ENCODE results near the gene GALNT17.

Gene GALNT17

DNA sequence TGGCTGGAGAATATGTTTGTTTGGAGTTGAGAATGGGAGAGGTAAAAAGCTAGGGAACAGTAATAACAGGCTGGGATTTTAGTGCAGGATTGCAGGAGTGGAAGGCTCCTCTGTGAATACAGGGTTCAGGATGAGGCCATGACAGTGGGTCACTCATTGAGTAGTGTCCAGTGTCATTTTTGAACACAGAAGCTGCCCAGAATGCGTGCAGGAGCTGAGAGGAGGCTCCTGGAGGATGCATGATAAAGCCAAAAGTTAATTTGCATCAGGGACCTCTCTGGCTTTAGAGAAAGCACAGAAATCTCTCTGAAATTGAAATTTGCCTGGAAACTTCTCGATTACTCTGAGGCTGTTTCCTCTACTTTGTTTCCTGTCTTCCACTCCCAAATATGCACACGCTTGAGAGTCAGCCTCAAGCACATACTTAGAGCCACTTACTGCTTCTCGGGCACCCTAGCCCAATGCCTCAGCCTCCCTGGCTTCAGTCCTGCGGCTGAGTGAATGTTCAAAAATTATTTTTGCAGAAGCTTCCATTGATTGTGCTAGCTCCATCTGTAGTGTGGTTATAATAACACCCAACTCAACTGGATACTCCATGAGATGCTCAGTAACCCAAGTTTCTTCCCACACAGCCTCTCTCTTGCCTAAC is 1.8 kb upstream of the GALNT17 start:
- TF ChIP-seq, protein P1, sequence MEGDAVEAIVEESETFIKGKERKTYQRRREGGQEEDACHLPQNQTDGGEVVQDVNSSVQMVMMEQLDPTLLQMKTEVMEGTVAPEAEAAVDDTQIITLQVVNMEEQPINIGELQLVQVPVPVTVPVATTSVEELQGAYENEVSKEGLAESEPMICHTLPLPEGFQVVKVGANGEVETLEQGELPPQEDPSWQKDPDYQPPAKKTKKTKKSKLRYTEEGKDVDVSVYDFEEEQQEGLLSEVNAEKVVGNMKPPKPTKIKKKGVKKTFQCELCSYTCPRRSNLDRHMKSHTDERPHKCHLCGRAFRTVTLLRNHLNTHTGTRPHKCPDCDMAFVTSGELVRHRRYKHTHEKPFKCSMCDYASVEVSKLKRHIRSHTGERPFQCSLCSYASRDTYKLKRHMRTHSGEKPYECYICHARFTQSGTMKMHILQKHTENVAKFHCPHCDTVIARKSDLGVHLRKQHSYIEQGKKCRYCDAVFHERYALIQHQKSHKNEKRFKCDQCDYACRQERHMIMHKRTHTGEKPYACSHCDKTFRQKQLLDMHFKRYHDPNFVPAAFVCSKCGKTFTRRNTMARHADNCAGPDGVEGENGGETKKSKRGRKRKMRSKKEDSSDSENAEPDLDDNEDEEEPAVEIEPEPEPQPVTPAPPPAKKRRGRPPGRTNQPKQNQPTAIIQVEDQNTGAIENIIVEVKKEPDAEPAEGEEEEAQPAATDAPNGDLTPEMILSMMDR (IDR thresholded peaks at IDR 0.05; ENCODE audit: low read depth, low read length, missing control alignments), result no peak
- no peak for DNase-seq (ENCODE audit: extremely low read depth, low read depth)
- no peak overlapping the region for H3K4me3 ChIP-seq (replicated peaks; ENCODE audit: low read depth, low read length)

DNA sequence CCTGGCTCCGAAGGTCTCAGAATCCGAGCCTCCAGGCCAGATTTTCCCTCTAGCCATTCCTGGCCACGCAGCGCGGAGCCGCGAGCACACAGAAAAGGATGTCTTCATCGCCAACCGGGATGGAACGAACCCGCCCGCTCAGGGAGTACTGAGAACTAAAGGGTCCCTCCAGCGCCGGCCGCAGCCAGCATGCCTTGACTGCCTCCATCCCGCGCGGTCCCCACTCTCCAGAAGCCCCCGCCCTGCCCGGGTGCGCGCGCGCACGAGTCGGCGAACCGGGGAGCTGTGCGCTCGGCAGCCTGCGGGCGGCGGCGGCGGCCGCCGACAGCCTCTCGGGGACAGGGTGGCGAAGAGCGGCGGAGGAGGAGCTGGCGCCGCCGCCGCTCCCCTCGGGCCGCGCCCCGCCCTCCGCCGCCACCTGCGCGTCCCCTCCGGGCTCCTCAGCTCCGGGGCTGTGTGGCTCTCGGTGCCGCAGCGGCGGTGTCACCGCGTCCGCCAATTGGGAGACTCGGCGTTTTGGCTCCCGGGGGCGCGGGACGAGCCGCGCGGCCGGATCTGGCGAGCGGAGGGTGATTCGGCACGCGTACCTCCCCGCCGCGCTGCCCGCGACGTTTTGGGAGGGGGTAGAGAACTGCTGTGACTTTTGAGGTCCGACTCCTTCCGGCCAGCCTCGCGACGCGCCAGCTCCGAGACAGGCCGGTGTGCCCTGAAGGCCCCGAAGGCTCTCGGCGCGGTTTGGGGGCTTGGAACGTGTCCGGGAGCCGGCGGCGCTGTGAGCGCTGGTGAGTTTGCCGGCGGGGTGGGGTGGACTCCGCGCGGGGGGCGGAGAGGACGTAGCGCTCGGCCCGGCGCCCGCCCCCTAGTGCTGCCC is 453 bp upstream of the GALNT17 start:
- no peak overlapping the region for H3K4me3 ChIP-seq (replicated peaks; ENCODE audit: low read depth, low read length)
- DNase-seq (ENCODE audit: extremely low read depth, low read depth), result no peak
- TF ChIP-seq, protein P1 (IDR thresholded peaks at IDR 0.05; ENCODE audit: low read depth, low read length, missing control alignments), result no peak

DNA sequence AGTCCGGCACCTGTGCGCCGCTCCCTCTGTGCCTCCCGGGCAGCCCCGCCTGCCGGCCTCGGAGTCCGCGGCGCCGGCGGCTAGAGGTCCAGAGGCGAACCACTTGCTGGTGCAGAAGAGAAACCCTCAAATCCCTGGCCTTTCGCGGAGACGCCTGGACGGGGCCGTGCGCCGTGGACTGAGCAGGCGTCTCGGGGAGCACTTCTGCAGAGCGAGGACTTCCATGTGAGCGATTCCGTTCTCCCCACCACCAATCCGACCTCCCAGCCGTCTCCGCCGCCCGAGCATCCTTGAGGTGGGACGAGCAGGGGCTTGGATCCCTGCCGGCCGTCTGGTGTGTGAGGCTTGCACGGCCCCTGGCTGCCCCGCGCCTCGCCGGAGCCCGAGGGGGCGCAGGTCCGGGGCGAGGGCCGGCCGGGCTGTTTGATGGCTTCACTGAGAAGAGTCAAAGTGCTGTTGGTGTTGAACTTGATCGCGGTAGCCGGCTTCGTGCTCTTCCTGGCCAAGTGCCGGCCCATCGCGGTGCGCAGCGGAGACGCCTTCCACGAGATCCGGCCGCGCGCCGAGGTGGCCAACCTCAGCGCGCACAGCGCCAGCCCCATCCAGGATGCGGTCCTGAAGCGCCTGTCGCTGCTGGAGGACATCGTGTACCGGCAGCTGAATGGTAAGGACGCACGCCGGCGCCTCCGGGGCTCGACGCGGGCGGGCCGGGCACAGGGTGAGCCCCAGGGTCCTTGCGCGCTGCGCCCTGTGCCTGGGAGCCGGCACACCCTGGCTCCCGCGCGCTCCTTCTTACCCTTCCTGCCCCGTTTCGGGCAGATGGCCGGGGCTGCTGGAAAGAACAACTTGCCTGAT is 660 bp downstream of the GALNT17 start:
- TF ChIP-seq, protein P1 (IDR thresholded peaks at IDR 0.05; ENCODE audit: low read depth, low read length, missing control alignments), result no peak
- no peak for DNase-seq (ENCODE audit: extremely low read depth, low read depth)
- H3K4me3 ChIP-seq (replicated peaks; ENCODE audit: low read depth, low read length), result no peak overlapping the region

DNA sequence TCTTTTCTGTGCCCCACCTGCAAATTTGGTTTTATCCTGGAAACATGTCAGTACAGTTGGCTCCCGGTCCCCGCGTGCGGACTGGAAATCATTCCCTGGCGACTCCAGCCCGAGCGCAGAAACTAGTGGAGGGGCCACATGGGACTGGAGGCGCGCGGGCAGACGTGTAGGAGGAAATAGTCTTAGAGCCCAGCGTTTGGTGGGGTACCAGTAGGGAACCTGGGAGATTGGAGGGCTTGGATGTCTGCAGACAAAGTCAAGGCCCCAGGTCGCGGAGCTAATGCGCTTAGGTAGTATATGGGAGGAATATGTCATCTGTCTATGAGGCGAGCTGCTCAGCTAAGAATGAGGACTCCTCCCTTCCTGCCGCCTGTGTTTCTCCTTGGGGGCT is 1.3 kb downstream of the GALNT17 start:
- no peak overlapping the region for H3K4me3 ChIP-seq (replicated peaks; ENCODE audit: low read depth, low read length)
- no peak for DNase-seq (ENCODE audit: extremely low read depth, low read depth)
- TF ChIP-seq, protein P1 (IDR thresholded peaks at IDR 0.05; ENCODE audit: low read depth, low read length, missing control alignments), result no peak

DNA sequence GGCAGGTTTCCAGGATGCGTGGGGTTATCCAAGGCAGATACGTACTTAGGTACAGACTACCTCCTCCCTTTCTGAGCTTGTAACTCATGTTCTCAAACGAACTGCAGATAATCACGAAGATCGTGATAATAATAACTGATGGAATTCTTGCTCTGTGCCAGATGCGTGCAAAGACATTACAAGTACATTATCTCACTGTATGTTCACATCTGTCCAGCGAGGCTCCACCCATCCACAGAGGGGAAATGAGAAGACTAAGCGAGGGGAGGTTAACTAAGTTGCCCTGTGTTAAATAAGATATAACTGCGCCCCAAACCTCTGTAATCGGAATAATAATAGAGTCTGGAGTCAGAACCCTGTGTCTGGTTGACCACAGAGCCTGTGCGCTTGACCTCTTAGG is 1.9 kb downstream of the GALNT17 start:
- no peak for DNase-seq (ENCODE audit: extremely low read depth, low read depth)
- no peak overlapping the region for H3K4me3 ChIP-seq (replicated peaks; ENCODE audit: low read depth, low read length)
- TF ChIP-seq, protein P1 (IDR thresholded peaks at IDR 0.05; ENCODE audit: low read depth, low read length, missing control alignments), result no peak

DNA sequence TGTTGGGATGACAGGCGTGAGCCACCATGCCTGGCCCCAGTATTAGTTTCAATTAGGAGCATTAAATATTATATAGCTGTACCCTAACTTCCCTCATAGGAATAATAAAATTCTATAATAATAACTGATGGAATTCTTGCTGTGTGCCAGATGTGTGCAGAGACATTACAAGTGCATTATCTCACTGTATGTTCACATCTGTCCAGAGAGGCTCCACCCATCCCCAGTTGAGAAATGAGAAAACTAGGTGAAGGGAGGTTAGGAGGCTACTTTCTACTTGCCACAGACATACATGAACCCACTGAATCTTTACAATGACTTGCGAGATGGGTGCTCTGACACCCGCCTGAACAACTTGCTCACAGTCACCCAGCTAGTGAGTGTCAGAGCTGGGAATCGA is 3.2 kb downstream of the GALNT17 start:
- H3K4me3 ChIP-seq (replicated peaks; ENCODE audit: low read depth, low read length), result no peak overlapping the region
- no peak for DNase-seq (ENCODE audit: extremely low read depth, low read depth)
- TF ChIP-seq, protein P1 (IDR thresholded peaks at IDR 0.05; ENCODE audit: low read depth, low read length, missing control alignments), result no peak

Data from HFF-Myc (cell line).